D721Med (cell line): Measurements from ENCODE around the gene IGF2BP3.

Source experiments
- DNase-seq: peaks from one replicate; pipeline ENCODE4 v3.0.0; 2011; ENCODE audit warnings: low spot score; ENCODE audit not compliant: insufficient read length
- FAIRE-seq: peaks from 2 replicates; lab custom pipeline; 2011; peaks lifted over from hg19 to GRCh38; lab: Jason Lieb, UNC
- TF ChIP-seq, protein P1 (sequence below): IDR thresholded peaks from 2 replicates; pipeline ENCODE4 v1.5.1; 2012; ENCODE audit warnings: mild to moderate bottlenecking, control low read depth; ENCODE audit not compliant: insufficient read depth; ENCODE audit errors: missing control alignments

The IGF2BP3 gene

GRCh38 chr7:23378996-23379395 lies 91.3 kb downstream of the IGF2BP3 start:
- DNase-seq (no peak), FAIRE-seq (no peak)
- TF ChIP-seq, protein P1, sequence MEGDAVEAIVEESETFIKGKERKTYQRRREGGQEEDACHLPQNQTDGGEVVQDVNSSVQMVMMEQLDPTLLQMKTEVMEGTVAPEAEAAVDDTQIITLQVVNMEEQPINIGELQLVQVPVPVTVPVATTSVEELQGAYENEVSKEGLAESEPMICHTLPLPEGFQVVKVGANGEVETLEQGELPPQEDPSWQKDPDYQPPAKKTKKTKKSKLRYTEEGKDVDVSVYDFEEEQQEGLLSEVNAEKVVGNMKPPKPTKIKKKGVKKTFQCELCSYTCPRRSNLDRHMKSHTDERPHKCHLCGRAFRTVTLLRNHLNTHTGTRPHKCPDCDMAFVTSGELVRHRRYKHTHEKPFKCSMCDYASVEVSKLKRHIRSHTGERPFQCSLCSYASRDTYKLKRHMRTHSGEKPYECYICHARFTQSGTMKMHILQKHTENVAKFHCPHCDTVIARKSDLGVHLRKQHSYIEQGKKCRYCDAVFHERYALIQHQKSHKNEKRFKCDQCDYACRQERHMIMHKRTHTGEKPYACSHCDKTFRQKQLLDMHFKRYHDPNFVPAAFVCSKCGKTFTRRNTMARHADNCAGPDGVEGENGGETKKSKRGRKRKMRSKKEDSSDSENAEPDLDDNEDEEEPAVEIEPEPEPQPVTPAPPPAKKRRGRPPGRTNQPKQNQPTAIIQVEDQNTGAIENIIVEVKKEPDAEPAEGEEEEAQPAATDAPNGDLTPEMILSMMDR: no peak

DNA sequence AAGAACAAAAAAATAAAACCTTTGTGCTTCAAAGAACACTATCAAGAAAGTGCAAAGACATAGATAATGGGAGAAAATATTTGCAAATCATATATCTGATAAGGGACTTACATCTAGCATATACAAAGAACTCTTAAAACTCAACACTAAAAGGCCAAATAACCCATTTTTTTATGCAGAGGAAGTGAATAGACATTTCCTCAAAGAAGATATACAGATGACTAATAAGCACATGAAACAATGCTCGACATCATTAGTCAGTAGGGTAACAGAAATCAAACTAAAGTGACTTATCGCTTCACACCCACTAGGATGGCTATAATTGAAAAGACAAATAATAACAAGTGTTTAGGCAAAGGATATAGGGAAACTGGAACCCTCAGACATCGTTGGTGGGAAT lies 93.2 kb downstream of the IGF2BP3 start:
- DNase-seq: no peak
- FAIRE-seq: no peak
- TF ChIP-seq, protein P1: no peak

GRCh38 chr7:23373151-23374004 lies 96.9 kb downstream of the IGF2BP3 start:
- FAIRE-seq (no peak), DNase-seq (no peak)
- TF ChIP-seq, protein P1: no peak

DNA sequence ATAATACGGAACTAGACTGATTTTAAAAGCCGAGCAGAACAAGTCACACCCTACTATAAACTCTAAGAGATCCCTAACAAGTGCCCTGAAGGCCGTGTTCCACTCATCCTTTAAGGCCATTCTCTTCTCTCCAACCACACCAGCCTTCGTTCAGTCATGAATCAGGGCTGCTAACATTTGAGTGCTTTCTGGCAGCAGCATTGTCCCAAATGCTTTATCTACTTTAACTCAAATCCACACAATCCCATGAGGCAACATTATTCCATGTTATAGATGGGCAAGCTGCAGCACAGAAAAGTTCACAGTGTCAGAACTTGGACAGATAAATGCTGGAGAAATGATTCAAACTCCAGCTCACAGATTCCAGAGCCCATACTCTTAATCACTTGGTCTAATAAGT lies 97.7 kb downstream of the IGF2BP3 start:
- DNase-seq (no peak), FAIRE-seq (no peak)
- TF ChIP-seq, protein P1: no peak

GRCh38 chr7:23371654-23372053 lies 98.6 kb downstream of the IGF2BP3 start:
- TF ChIP-seq, protein P1: no peak
- FAIRE-seq (no peak), DNase-seq (no peak)

DNA sequence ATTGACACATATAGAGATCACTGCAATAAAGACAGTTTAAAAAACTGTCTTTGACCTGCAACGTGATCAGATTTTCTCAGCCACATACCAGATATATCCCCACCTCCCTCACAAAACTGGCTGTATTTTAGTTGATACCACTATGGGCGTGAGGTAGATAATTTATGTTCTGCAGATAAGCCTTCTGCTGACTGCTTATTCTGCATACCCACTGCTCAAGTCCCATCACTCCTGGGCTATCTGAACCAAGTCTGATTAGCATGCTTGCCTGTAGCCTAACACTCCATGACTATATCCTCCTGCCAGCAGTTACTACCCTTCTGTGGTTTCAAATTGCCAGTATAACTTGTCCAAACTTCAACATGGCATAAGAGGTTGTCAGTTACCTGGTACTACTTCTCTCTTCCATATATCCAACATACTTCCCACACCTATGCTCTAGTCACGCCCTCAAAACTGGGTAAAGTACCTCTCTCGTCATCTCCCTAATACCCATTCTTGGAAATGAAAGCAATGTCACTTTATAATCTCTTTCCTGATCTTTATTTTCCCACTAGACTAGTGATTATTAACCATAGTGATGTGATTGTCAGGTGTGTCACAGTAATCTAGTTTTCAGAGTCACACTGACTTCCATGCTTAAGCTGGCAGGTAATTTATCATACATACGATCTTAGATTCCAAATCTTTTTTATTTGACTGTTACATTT lies 100.4 kb downstream of the IGF2BP3 start:
- TF ChIP-seq, protein P1: no peak
- DNase-seq (no peak), FAIRE-seq (no peak)
